Measurements from ENCODE around the gene HS3ST3B1.

The HS3ST3B1 gene

GRCh38 chr17:14300575-14301278 lies at the start of gene HS3ST3B1:
TSS of gene HS3ST3B1 (plus strand) at chr17:14301081. CDS start at chr17:14301519, 438 bp downstream.
- peak; percentile 86 for FAIRE-seq
- DNase-seq (ENCODE audit: extremely low spot score, insufficient read length, low read depth): peak; percentile 74

DNA sequence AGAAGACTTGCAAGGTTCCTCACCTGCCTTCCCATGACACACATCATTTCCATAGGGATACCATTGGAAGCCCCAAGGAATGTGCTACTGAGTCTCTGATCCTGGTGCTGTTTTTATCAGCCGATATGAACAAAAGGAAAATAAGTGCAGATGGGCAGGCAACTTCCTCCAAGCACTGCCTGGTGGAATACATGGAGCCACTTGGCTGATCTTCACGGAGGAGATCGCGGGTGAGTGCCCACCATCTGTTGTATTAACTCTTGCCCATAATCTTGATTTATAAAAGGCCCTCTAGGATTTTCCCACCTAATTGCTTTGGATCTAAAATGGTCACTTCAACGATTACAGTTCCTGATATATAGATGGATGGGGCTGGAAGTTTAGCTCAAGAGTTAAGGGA lies 39.5 kb upstream of the HS3ST3B1 start:
- FAIRE-seq (no peak), DNase-seq (ENCODE audit: extremely low spot score, insufficient read length, low read depth) (no peak)

DNA sequence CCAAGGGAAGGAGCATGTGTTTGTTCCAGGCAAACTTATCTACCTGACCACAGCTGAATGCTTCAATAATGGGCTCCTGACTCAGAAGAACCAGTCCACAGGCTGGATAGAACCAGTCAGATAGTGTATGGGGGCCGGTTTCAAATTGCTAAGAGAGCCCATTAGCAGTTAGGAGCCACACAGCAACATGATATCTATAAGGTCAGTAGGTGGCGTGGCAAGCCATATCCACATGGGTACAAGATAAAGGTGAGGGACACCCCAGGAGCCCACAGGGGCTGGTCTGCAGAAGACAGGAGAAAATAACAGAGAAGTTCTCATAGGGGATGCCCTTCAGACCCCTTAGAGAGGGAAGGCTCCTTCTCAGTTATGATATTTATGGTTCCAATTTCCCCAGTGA lies 32.6 kb upstream of the HS3ST3B1 start:
- FAIRE-seq (no peak), DNase-seq (ENCODE audit: extremely low spot score, insufficient read length, low read depth) (no peak)

DNA sequence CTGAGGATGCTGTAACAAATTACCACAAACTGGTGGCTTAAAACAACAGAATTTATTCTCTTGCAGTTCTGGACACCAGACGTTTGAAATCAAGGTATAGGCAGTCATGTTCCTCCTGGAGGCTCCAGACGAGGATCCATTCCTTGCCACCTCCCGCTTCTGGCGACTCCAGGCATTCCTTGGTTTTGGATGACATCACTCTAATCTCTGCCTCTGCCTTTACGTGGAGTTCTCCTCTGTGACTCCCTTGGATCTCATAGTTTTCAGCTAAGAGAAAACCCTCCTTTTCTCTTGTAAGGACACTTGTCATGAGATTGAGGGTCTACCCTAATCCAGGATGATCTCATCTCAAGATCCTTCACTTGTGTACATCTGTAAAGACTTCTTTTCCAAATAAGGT lies 31.4 kb upstream of the HS3ST3B1 start:
- no peak for FAIRE-seq
- no peak for DNase-seq (ENCODE audit: extremely low spot score, insufficient read length, low read depth)

DNA sequence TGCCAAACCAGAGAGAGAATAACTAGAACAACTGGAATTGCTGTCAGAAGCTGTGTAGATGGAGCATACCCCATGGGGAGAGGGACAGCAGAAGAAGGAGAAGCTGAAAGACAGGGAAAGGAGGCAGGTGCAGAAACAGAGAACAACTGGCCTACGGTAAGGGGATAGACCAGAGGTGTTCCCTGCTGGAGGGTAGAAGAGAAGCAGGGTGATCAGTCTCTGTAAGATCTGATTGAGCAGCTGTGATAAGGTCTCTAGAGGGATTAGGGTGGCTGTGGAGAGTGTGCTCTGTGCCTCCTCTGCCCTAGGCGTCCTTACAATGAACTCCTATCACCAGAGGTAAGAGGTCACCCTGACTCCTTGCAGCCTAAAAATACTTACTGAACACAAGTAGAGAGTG lies 30.4 kb upstream of the HS3ST3B1 start:
- FAIRE-seq: no peak
- DNase-seq (ENCODE audit: extremely low spot score, insufficient read length, low read depth): no peak

- DNase-seq (ENCODE audit: extremely low spot score, insufficient read length, low read depth): no peak
- FAIRE-seq: no peak
Measured at GRCh38 chr17:14276535-14277250, 24.2 kb upstream of the HS3ST3B1 start.

DNA sequence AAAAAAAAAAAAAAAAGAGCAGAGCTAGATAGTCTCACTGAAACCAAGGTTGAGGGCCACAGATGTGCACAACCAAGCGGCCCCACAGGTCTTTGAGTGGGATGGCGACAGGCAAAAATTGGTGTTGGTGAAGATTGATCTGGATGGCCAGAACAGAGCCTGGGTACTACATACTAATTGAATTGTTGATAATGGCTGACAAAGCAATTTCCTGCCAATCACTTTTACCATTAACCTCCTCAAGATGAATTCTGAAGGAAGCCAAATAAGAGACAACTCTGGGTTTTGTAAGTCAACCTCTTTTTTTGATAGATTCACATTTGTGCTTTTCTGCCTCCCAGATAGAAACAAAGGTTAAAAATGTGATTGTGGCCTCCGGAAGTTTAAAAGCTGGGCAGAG lies 19.4 kb upstream of the HS3ST3B1 start:
- no peak for DNase-seq (ENCODE audit: extremely low spot score, insufficient read length, low read depth)
- no peak for FAIRE-seq

DNA sequence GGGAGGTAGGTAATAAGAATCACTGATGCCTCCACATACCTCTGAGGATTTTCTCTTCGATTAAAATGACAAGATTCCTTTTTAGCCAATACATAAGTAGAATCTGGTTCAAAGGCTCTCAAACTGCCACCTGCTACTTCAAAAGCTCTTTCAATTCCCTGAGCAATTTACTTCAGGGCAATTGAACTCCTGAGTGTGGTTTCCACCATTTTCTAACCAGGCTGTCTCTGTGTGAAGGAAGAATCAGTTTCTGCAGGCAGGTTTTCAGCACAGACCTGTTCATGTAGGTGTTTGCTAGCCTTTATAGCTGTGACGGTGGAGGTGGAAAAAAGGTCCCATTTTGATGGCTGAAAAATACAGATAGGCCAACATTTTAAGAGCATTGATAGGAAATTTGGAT lies 18.2 kb upstream of the HS3ST3B1 start:
- FAIRE-seq: no peak
- DNase-seq (ENCODE audit: extremely low spot score, insufficient read length, low read depth): no peak

GRCh38 chr17:14289162-14289561 lies 11.7 kb upstream of the HS3ST3B1 start:
- DNase-seq (ENCODE audit: extremely low spot score, insufficient read length, low read depth) (no peak), FAIRE-seq (no peak)

GRCh38 chr17:14294876-14295275 lies 6.0 kb upstream of the HS3ST3B1 start:
- DNase-seq (ENCODE audit: extremely low spot score, insufficient read length, low read depth): no peak
- FAIRE-seq: no peak

GRCh38 chr17:14295676-14296075 lies 5.2 kb upstream of the HS3ST3B1 start:
- FAIRE-seq (no peak), DNase-seq (ENCODE audit: extremely low spot score, insufficient read length, low read depth) (no peak)

DNA sequence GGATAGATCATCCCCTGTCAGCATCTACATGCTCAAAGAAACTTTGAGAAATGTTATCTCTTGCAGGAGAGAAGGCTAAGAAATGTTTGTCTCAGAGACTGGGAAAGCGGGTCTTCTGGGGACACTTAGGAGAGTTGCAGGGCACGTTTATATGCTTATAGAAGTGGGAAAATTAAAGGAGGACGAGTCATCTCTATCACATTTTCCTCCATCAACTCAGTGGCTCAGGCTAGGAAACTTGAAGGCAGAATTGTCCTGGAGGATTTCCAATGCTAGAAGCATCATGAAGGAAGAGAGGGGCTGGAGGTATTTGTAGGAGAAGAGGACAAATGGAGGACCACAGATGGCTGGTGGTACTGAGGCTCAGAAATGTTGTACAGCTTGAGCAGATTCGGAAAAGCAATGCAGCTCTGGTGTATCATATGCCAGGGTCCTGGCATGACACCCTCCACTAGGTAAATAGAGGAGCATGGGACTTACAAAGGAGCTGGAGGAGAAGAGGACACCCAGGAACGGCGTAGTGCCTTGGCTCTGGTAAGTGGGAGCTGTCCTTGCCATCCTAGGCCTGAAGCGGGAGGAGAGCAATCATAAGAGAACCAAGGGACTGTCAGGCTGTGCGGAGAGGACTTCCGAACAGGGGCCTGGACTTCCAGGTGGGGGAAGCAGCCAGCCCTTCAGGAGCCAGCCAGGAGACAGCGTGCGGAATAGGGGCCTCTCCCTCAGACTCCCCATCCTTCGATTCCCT lies 4.5 kb upstream of the HS3ST3B1 start:
- no peak for DNase-seq (ENCODE audit: extremely low spot score, insufficient read length, low read depth)

DNA sequence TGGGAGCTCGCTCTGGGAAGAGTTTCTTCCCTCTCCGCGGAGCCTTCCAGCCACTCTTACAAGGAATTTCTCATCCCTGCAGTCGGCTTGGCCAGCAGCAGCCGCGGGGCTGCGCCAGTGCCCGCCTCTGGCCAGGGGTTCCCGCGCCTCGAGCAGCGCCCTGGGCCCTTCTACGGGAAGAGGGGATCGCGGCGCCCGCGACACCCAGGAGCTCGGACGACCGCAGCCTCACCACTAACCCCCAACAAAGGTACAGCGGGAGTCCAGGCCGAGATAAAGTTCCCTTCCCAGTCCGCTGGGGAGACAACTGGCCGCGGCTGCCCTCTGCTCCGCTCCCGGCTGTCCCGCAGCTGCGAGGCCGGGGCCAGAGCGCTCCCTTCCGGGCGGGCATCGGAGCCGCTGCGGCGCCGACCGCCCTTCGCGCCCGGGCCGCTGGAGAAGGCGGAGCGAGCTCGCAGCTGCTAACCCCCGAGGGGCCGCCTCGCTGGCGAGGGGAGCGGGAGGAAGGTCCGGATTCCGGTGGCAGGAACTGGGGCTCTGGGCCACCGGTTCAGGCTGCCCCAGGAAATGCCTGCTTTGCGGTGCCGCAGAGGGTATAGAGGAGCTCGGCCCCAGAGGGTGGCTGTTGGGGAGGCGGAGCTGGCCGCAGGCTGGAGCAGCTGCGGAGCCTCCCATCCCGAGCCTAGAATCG lies 3.6 kb upstream of the HS3ST3B1 start:
- FAIRE-seq (no peak), DNase-seq (ENCODE audit: extremely low spot score, insufficient read length, low read depth) (no peak)

More for the DNA sequence above, 4.5 kb upstream of the HS3ST3B1 start:
- FAIRE-seq: no peak

GRCh38 chr17:14298221-14298946 lies 2.5 kb upstream of the HS3ST3B1 start:
- DNase-seq (ENCODE audit: extremely low spot score, insufficient read length, low read depth): no peak
- no peak for FAIRE-seq

GRCh38 chr17:14298947-14299279 lies 2.0 kb upstream of the HS3ST3B1 start:
- DNase-seq (ENCODE audit: extremely low spot score, insufficient read length, low read depth) (no peak), FAIRE-seq (no peak)

- no peak for FAIRE-seq
- DNase-seq (ENCODE audit: extremely low spot score, insufficient read length, low read depth): no peak
Measured at GRCh38 chr17:14299280-14300141, 1.4 kb upstream of the HS3ST3B1 start.

DNA sequence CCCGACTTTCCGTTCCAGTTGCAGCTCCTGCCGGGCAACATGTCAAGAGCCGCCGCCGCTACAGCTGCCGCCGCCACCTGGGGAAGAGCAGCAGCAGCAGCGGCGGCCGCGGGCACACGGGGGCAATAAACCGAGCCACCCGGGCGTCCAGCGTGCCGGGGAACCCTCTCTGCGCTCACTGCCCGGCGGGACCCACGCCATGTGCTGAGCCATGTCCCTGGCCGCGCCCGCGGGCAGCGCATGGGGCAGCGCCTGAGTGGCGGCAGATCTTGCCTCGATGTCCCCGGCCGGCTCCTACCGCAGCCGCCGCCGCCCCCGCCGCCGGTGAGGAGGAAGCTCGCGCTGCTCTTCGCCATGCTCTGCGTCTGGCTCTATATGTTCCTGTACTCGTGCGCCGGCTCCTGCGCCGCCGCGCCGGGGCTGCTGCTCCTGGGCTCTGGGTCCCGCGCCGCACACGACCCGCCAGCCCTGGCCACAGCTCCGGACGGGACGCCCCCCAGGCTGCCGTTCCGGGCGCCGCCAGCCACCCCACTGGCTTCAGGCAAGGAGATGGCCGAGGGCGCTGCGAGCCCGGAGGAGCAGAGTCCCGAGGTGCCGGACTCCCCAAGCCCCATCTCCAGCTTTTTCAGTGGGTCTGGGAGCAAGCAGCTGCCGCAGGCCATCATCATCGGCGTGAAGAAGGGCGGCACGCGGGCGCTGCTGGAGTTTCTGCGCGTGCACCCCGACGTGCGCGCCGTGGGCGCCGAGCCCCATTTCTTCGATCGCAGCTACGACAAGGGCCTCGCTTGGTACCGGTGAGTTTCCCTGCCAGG lies 604 bp downstream of the HS3ST3B1 start:
- FAIRE-seq (no peak), DNase-seq (ENCODE audit: extremely low spot score, insufficient read length, low read depth) (no peak)

DNA sequence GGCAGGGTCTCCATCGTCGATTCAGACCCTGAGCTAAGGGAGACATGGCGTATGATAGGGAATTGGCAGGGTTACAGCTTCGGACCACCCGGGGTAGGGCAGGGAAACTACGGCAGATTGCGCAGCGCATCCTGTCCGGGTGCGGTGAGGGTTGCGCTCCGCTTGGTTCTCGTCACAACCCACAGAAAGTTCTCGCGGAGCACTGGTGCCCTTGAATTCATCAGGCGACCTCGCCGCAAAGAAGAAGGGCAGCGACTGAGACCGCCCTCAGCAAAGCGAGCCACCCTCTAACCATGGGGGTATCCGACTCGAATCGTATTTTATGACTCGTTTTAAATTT lies 1.2 kb downstream of the HS3ST3B1 start:
- FAIRE-seq: no peak
- no peak for DNase-seq (ENCODE audit: extremely low spot score, insufficient read length, low read depth)
